Measurements from ENCODE around the gene WDR73. TPM values are rescaled to one million over a fixed set of nuclear protein-coding genes. Genes with fewer than 3 reads are reported as not detected.
A peak's percentile ranks its signal among the peaks of the same experiment; 100 is the strongest.

WDR73 gene
- total and polyA plus RNA-seq, 9 of the 15 experiments (the other 6 are each of a cell fraction or from before 2014, with no cell fraction given) = 9.2 to 25.4 (median 21.7) TPM

GRCh38 chr15:84599906-84600305 is 54.2 kb downstream of the WDR73 start:
- H3K27me3 ChIP-seq (ENCODE audit: control insufficient read depth in 2 of 2, insufficient read depth in 2 of 2, low read length in 2 of 2) = no peaks in the 10 kb centered on the region
- intact Hi-C loops (cut with micrococcal nuclease) (loop anchor here (1.0 to 5.0 kb wide), 7 partner anchors 31 to 327 kb away; partner anchors contain the start of gene ZNF592), in situ Hi-C loops (cut with MboI) (loop anchor here (25.0 kb wide), 1 partner anchor 287 kb away; the partner anchor contains the start of gene SLC28A1)
- H3K9me1 ChIP-seq (ENCODE audit: control insufficient read depth, insufficient read depth, low read length) = no peaks in the 10 kb centered on the region
- no peak overlapping the region for H3K27ac ChIP-seq (ENCODE audit: extremely low read depth, low read depth, low read length)
- BruUV-seq (replicated peaks) = no TSS peak
- peak overlapping the region; percentile 89 for H3K4me2 ChIP-seq (ENCODE audit: insufficient read depth, low read length)
- ATAC-seq (no peak), DNase-seq (ENCODE audit: extremely low read depth in 1 of 4, low spot score in 3 of 4) (no peak), FAIRE-seq (no peak)
- CTCF ChIA-PET (ENCODE audit: low intra/inter-chr PET ratio) = interaction anchor here (2.4 kb wide), 1 partner anchor 38 kb away, joined by 18 read pairs; no protein-coding TSS in a partner anchor
- H2AFZ ChIP-seq (ENCODE audit: low read depth, low read length) = peak overlapping the region; percentile 99
- H3K36me3 ChIP-seq (ENCODE audit: control insufficient read depth, insufficient read depth, low read length) = peaks cover 10% of the 10 kb centered on the region; the same call in 1 of the 3 replicates
- H3K9me3 ChIP-seq (replicated peaks; ENCODE audit: control insufficient read depth, insufficient read depth, low read depth, low read length) = no peaks in the 10 kb centered on the region
- H3K4me3 ChIP-seq = no peak overlapping the region
- H3K4me1 ChIP-seq (replicated peaks in 1 of 2; ENCODE audit: control insufficient read depth in 2 of 2, insufficient read depth in 2 of 2, low read length in 2 of 2) = peaks cover 14 to 18% of the 10 kb centered on the region in 2 experiments
- no peaks in the 10 kb centered on the region for H4K20me1 ChIP-seq (replicated peaks; ENCODE audit: control insufficient read depth, insufficient read depth, low read length)
- 59% methylated on average over 10 of the region's 10 CpGs for WGBS (ENCODE audit: insufficient coverage, low coverage, missing lambda C conversion rate)
- POLR2A ChIA-PET = interaction anchor here (0.7 to 1.3 kb wide), 4 partner anchors 10 to 212 kb away, joined by 3 to 4 read pairs (median 3); no protein-coding TSS in a partner anchor
- peaks cover 4% of the 10 kb centered on the region; the same call in 1 of the 3 replicates for H3K79me2 ChIP-seq (ENCODE audit: control insufficient read depth, insufficient read depth, low read length)
- no peak overlapping the region for H3K9ac ChIP-seq (ENCODE audit: insufficient read depth in 1 of 2, low read depth in 2 of 2, low read length in 2 of 2)
- no peak for TF ChIP-seq KLF16 (IDR thresholded peaks at IDR 0.05)
- TF ChIP-seq NCOA4 (IDR thresholded peaks at IDR 0.05; ENCODE audit: partially characterized antibody) = no peak
- TF ChIP-seq ATF7 (IDR thresholded peaks at IDR 0.05) = no peak
- no peak for TF ChIP-seq MCM3 (IDR thresholded peaks at IDR 0.05)
- TF ChIP-seq RBM14 (IDR thresholded peaks at IDR 0.05; ENCODE audit: borderline replicate concordance, insufficient read depth, low read depth, low read length) = no peak
- no peak for TF ChIP-seq ZNF586 (CRISPR knock-in tag; conservative IDR thresholded peaks at IDR 0.05)
- no peak for TF ChIP-seq CREB3L1 (IDR thresholded peaks at IDR 0.05; ENCODE audit: borderline replicate concordance, low read depth)
- no peak for TF ChIP-seq U2AF1 (optimal IDR thresholded peaks at IDR 0.05; ENCODE audit: low read depth, low read length)
- TF ChIP-seq ZBTB34 (CRISPR knock-in tag; IDR thresholded peaks at IDR 0.05) = no peak
- no peak for TF ChIP-seq ZNF444 (CRISPR knock-in tag; IDR thresholded peaks at IDR 0.05)
- TF ChIP-seq CREBBP (IDR thresholded peaks at IDR 0.05; ENCODE audit: low read depth, low read length) = no peak
- no peak for TF ChIP-seq HMG20B (CRISPR knock-in tag; IDR thresholded peaks at IDR 0.05)
- TF ChIP-seq, protein P1, sequence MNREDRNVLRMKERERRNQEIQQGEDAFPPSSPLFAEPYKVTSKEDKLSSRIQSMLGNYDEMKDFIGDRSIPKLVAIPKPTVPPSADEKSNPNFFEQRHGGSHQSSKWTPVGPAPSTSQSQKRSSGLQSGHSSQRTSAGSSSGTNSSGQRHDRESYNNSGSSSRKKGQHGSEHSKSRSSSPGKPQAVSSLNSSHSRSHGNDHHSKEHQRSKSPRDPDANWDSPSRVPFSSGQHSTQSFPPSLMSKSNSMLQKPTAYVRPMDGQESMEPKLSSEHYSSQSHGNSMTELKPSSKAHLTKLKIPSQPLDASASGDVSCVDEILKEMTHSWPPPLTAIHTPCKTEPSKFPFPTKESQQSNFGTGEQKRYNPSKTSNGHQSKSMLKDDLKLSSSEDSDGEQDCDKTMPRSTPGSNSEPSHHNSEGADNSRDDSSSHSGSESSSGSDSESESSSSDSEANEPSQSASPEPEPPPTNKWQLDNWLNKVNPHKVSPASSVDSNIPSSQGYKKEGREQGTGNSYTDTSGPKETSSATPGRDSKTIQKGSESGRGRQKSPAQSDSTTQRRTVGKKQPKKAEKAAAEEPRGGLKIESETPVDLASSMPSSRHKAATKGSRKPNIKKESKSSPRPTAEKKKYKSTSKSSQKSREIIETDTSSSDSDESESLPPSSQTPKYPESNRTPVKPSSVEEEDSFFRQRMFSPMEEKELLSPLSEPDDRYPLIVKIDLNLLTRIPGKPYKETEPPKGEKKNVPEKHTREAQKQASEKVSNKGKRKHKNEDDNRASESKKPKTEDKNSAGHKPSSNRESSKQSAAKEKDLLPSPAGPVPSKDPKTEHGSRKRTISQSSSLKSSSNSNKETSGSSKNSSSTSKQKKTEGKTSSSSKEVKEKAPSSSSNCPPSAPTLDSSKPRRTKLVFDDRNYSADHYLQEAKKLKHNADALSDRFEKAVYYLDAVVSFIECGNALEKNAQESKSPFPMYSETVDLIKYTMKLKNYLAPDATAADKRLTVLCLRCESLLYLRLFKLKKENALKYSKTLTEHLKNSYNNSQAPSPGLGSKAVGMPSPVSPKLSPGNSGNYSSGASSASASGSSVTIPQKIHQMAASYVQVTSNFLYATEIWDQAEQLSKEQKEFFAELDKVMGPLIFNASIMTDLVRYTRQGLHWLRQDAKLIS (CRISPR knock-in tag; IDR thresholded peaks at IDR 0.05) = no peak
- no peak for TF ChIP-seq PTBP1 (IDR thresholded peaks at IDR 0.05; ENCODE audit: low read depth, low read length)
